ENCODE data around the gene AIFM3. TPM values are rescaled to one million over a fixed set of nuclear protein-coding genes. Genes with fewer than 3 reads are reported as not detected.

AIFM3 gene
- total and polyA plus RNA-seq, 2 donors = 0.57 to 3.3 TPM

Other genes starting within 250 kb of the AIFM3 start
- gene SERPIND1, start 193.1 kb upstream of the AIFM3 start, total RNA-seq = 0.05 TPM
- gene SERPIND1, start 193.1 kb upstream of the AIFM3 start, polyA plus RNA-seq = 0.11 TPM
- gene PI4KA, start 108.4 kb upstream of the AIFM3 start, total RNA-seq = 32.5 TPM
- 64.0 TPM for gene PI4KA, start 108.4 kb upstream of the AIFM3 start, polyA plus RNA-seq
- 13.4 TPM for gene SNAP29, start 108.2 kb upstream of the AIFM3 start, total RNA-seq
- 19.2 TPM for gene SNAP29, start 108.2 kb upstream of the AIFM3 start, polyA plus RNA-seq
- 30.7 TPM for gene CRKL, start 49.8 kb upstream of the AIFM3 start, total RNA-seq
- 21.9 TPM for gene CRKL, start 49.8 kb upstream of the AIFM3 start, polyA plus RNA-seq
- gene LZTR1, start 15.0 kb downstream of the AIFM3 start, total RNA-seq = 14.7 TPM
- 49.2 TPM for gene LZTR1, start 15.0 kb downstream of the AIFM3 start, polyA plus RNA-seq
- 26.2 TPM for gene THAP7, start 34.9 kb downstream of the AIFM3 start, total RNA-seq
- gene THAP7, start 34.9 kb downstream of the AIFM3 start, polyA plus RNA-seq = 40.3 TPM
- gene P2RX6, start 47.9 kb downstream of the AIFM3 start, total RNA-seq = 0.66 TPM
- 0.87 TPM for gene P2RX6, start 47.9 kb downstream of the AIFM3 start, polyA plus RNA-seq
- 0.19 TPM for gene SLC7A4, start 65.3 kb downstream of the AIFM3 start, total RNA-seq
- 0.37 TPM for gene SLC7A4, start 65.3 kb downstream of the AIFM3 start, polyA plus RNA-seq
- not detected for gene LRRC74B, start 78.7 kb downstream of the AIFM3 start, total RNA-seq
- 0.16 TPM for gene LRRC74B, start 78.7 kb downstream of the AIFM3 start, polyA plus RNA-seq